LNCAP (cell line): ENCODE results near the gene ABHD17A.

Source experiments
- CTCF ChIP-seq: fragments of 450-650 bp; IDR thresholded peaks from 2 replicates; pipeline ENCODE4 v1.5.1; 2017; ENCODE audit warnings: mild to moderate bottlenecking

ABHD17A gene

GRCh38 chr19:1852581-1853128, 32.6 kb downstream of the ABHD17A start:
- TF ChIP-seq CTCF, result no peak

GRCh38 chr19:1851654-1852580, 33.4 kb downstream of the ABHD17A start:
- no peak for TF ChIP-seq CTCF

- no peak for TF ChIP-seq CTCF
Observed at GRCh38 chr19:1850809-1851653, 34.3 kb downstream of the ABHD17A start.

GRCh38 chr19:1849886-1850398, 35.4 kb downstream of the ABHD17A start:
- TF ChIP-seq CTCF, result no peak

GRCh38 chr19:1849132-1849474, 36.2 kb downstream of the ABHD17A start:
- TF ChIP-seq CTCF, result no peak

GRCh38 chr19:1848399-1849131, 36.7 kb downstream of the ABHD17A start, which contains the start of gene REXO1:
Gene REXO1, minus strand, starts transcription at chr19:1848483. Its CDS starts 125 bp downstream, at chr19:1848358.
- peak; percentile 87 for TF ChIP-seq CTCF
